Smooth muscle cell (in vitro differentiated cells): ENCODE measurements around the gene GRK1. TPM values are rescaled to one million over a fixed set of nuclear protein-coding genes. Genes with fewer than 3 reads are reported as not detected.

Experiments
- DNase-seq: peaks from one replicate; lab custom pipeline; 2025; ENCODE audit not compliant: unreplicated experiment; lab: John Stamatoyannopoulos, UW
- H2AFZ ChIP-seq: fragments of 200-600 bp; sonication (generic); 2 replicates; pipeline ENCODE4 v1.6.0; 2016; ENCODE audit warnings: antibody characterized with exemption, low read depth, mild to moderate bottlenecking
- H3F3A ChIP-seq: fragments of 200-600 bp; sonication (generic); 2 replicates; pipeline ENCODE4 v1.6.0; 2017; ENCODE audit warnings: antibody characterized with exemption, low read depth
- H3K27ac ChIP-seq: fragments of 200-600 bp; sonication (generic); 2 replicates; pipeline ENCODE4 v1.5.1; 2016; ENCODE audit warnings: low read depth, mild to moderate bottlenecking
- H3K27me3 ChIP-seq: fragments of 200-600 bp; sonication (generic); 2 replicates; pipeline ENCODE4 v1.6.1; 2016; ENCODE audit warnings: low read depth, mild to moderate bottlenecking
- H3K36me3 ChIP-seq: fragments of 200-600 bp; sonication (generic); 2 replicates; pipeline ENCODE4 v1.5.1; 2016; ENCODE audit warnings: low read depth
- H3K4me1 ChIP-seq: fragments of 200-600 bp; sonication (generic); 2 replicates; pipeline ENCODE4 v1.5.1; 2016; ENCODE audit warnings: low read depth
- H3K4me2 ChIP-seq: fragments of 200-600 bp; sonication (generic); 2 replicates; pipeline ENCODE4 v1.6.0; 2016; ENCODE audit warnings: mild to moderate bottlenecking
- H3K4me3 ChIP-seq: fragments of 200-600 bp; sonication (generic); 2 replicates; pipeline ENCODE4 v1.5.1; 2016; ENCODE audit warnings: mild to moderate bottlenecking
- H3K79me2 ChIP-seq: fragments of 200-600 bp; sonication (generic); 2 replicates; pipeline ENCODE4 v1.6.0; 2016; ENCODE audit warnings: low read depth, mild to moderate bottlenecking
- H3K9ac ChIP-seq: fragments of 200-600 bp; sonication (generic); 2 replicates; pipeline ENCODE4 v1.6.0; 2016; ENCODE audit warnings: low read depth
- H3K9me3 ChIP-seq: fragments of 200-600 bp; sonication (generic); replicated peaks from 2 replicates; pipeline ENCODE4 v1.5.1; 2016; ENCODE audit warnings: low read depth
- H4K20me1 ChIP-seq: fragments of 200-600 bp; sonication (generic); 2 replicates; pipeline ENCODE4 v1.6.0; 2016; ENCODE audit warnings: low read depth
- WGBS: methylation state at CpG from one replicate; pipeline ENCODE4 v1.1.7; 2016; ENCODE audit warnings: low lambda C conversion rate; 5-methylcytosine and 5-hydroxymethylcytosine counted together
- polyA plus RNA-seq: library from polyadenylated mRNA; unstranded; fragments of >200 nt; fragmentation: Nextera tagmentation; extraction: Ambion mirVana; gene quantifications from 2 replicates; pipeline ENCODE4 v1.2.1, GENCODE V29; 2016
- total RNA-seq: library from RNA; depleted of rRNA; stranded (reverse); fragments of >200 nt; gene quantifications from 2 replicates; pipeline ENCODE4 v1.2.3, GENCODE V29; 2014
- TF ChIP-seq, protein P1 (sequence below): fragments of 200-600 bp; sonication (generic); IDR thresholded peaks from 2 replicates; pipeline ENCODE4 v1.5.1; 2017; ENCODE audit warnings: borderline replicate concordance, mild to moderate bottlenecking, antibody characterized with exemption; ENCODE audit not compliant: insufficient read depth, poor library complexity, severe bottlenecking

Gene GRK1
- total and polyA plus RNA-seq, 2 experiments from 2014 or later: not detected

DNA sequence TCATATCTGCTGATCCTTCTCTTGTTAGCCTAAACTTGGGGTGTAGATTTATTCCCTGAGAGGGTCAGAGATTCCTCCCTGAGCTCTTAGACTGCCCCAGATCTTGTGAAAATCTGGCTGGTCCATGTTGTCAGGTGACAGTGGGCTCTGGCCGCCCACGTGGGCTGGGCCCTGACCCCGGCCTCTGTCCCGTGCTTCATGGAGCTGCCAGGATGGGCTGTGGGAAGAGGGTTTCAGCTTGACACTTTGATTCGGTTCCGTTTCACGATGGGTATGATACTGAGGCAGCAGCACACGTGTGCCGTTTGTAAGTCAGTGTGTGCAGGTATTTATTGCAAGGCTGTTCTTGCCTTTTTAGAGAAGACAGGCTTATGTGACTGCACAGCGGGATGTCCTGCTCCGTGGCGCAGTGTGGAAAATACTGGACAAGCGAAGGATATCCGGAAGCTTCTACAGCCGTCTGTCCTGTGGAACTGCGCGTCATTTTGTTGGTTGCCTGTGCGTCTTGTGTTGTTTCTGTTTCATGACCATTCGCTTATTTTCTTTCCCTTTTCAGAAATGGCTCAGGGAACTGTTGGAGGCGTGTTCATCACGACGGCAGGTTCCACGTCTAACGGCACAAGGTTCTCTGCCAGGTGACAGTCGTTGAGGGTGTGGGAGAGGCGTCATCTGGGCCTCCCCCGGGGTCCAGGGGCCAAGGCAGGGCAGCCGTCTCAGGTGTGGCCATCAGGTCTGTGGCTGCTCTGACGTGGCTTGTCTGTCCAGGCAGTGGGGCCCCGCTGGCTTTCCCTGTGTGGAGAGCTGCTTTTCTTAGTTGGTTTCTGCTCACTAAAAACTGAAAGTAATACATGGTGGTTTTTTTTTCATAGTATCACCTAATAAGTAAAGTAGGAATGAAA is 29.5 kb upstream of the GRK1 start:
- Histone ChIP-seq H3K4me3 (no peak overlapping the region), H3K27me3 (no peaks in the 10 kb centered on the region), H3K9me3 (no peaks in the 10 kb centered on the region), H3K4me2 (no peak overlapping the region), H3K79me2 (no peaks in the 10 kb centered on the region), H3F3A (no peaks in the 10 kb centered on the region), H2AFZ (no peak overlapping the region), H3K27ac (no peak overlapping the region), H3K9ac (no peak overlapping the region), H3K4me1 (no peaks in the 10 kb centered on the region), H3K36me3 (peaks cover 15% of the 10 kb centered on the region), H4K20me1 (no peaks in the 10 kb centered on the region)
- TF ChIP-seq, protein P1, sequence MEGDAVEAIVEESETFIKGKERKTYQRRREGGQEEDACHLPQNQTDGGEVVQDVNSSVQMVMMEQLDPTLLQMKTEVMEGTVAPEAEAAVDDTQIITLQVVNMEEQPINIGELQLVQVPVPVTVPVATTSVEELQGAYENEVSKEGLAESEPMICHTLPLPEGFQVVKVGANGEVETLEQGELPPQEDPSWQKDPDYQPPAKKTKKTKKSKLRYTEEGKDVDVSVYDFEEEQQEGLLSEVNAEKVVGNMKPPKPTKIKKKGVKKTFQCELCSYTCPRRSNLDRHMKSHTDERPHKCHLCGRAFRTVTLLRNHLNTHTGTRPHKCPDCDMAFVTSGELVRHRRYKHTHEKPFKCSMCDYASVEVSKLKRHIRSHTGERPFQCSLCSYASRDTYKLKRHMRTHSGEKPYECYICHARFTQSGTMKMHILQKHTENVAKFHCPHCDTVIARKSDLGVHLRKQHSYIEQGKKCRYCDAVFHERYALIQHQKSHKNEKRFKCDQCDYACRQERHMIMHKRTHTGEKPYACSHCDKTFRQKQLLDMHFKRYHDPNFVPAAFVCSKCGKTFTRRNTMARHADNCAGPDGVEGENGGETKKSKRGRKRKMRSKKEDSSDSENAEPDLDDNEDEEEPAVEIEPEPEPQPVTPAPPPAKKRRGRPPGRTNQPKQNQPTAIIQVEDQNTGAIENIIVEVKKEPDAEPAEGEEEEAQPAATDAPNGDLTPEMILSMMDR: no peak
- DNase-seq: no peak
- 96% methylated on average over 30 of the region's 30 CpGs for WGBS

DNA sequence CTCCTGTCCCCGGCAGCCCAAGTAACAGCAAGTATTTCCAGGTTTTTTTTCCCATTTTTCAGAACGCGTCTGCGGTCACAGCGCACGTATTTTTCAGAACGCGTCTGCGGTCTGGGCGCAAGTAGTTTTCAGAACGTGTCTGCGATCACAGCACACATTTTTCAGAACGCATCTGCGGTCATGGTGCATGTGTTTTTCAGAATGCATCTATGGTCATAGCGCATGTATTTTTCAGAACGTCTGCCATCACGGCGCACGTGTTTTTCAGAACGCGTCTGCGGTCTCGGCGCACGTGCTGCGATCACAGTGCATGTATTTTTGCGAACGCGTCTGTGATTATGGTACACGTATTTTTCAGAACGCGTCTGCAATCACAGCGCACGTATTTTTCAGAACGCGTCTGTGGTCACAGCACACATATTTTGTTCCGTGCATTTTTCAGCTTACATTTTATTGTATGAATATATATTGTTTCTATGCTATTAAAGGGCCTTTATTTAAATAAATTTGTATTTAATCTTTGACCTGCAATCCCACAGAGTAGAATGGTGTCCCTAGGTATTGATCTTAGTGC is 28.8 kb upstream of the GRK1 start:
- Histone ChIP-seq H3K4me1 (no peaks in the 10 kb centered on the region), H3K36me3 (peaks cover 15% of the 10 kb centered on the region), H4K20me1 (no peaks in the 10 kb centered on the region), H3K27ac (no peak overlapping the region), H3K79me2 (no peaks in the 10 kb centered on the region), H3K4me2 (no peak overlapping the region), H2AFZ (no peak overlapping the region), H3K9me3 (no peaks in the 10 kb centered on the region), H3K9ac (no peak overlapping the region), H3K4me3 (no peak overlapping the region), H3F3A (no peaks in the 10 kb centered on the region), H3K27me3 (no peaks in the 10 kb centered on the region)
- no peak for DNase-seq
- TF ChIP-seq, protein P1: no peak
- 98% methylated on average over 37 of the region's 37 CpGs for WGBS

DNA sequence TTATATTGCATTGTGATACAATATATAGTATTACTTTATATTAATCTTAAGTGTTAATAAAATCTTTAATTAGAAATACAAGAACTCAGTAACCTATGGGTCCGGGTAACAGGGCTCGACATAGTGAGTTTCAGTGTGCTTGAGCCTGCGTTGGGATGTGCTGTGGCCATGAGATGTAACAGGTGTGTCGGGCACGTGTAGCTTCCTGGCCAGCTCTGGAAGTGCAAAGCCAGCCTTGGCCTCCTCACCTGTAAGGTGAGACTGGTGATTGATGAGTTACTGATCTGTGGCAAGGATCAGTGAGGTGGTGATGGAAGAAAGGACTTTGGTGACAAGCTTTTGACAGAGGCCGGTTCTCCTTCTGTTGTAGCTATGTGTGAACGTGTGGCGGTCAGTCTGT is 28.2 kb upstream of the GRK1 start:
- no peak overlapping the region for H3K4me2 ChIP-seq
- no peak for DNase-seq
- H3K36me3 ChIP-seq: peaks cover 15% of the 10 kb centered on the region
- no peaks in the 10 kb centered on the region for H3K4me1 ChIP-seq
- H3K27ac ChIP-seq: no peak overlapping the region
- H2AFZ ChIP-seq: no peak overlapping the region
- H3K9ac ChIP-seq: no peak overlapping the region
- no peaks in the 10 kb centered on the region for H3K27me3 ChIP-seq
- H3F3A ChIP-seq: no peaks in the 10 kb centered on the region
- 98% methylated on average over 8 of the region's 8 CpGs for WGBS
- no peaks in the 10 kb centered on the region for H4K20me1 ChIP-seq
- TF ChIP-seq, protein P1: no peak
- no peaks in the 10 kb centered on the region for H3K79me2 ChIP-seq
- H3K4me3 ChIP-seq: no peak overlapping the region
- H3K9me3 ChIP-seq: no peaks in the 10 kb centered on the region
